ENCODE data around the gene SYT7. TPM values are rescaled to one million over a fixed set of nuclear protein-coding genes. Genes with fewer than 3 reads are reported as not detected.

Gene SYT7
- total and polyA plus RNA-seq, 2 of the 4 experiments (the other 2 are of a cell fraction): under 0.01 to 0.19 TPM

- ChIA-PET POLR2A (ENCODE audit: unreplicated experiment) (no interaction called here), CTCF (interaction anchor here (0.6 to 3.9 kb wide), 6 partner anchors 10 to 111 kb away, joined by 3 to 17 read pairs (median 3); no protein-coding TSS in a partner anchor)
- peak overlapping the region; percentile 1 for H2AFZ ChIP-seq (replicated peaks; ENCODE audit: low read length, poor library complexity)
- no peak overlapping the region for H3K56ac ChIP-seq (ENCODE audit: extremely low read depth, insufficient read depth, low read length)
- dilution Hi-C loops (cut with HindIII; ENCODE audit: low sequenced_read_pairs, unreplicated experiment): no loop called here
- H3K27ac ChIP-seq (ENCODE audit: insufficient read depth, low read length): no peak overlapping the region
- no peaks in the 10 kb centered on the region for H3K9me3 ChIP-seq (ENCODE audit: control insufficient read depth, insufficient read depth, low read length)
- no peak overlapping the region for H3K4me2 ChIP-seq (ENCODE audit: low read depth, low read length)
- H4K8ac ChIP-seq (ENCODE audit: low read depth in 2 of 2, low read length in 2 of 2): no peak overlapping the region
- H3K36me3 ChIP-seq (ENCODE audit: control insufficient read depth, insufficient read depth, low read length): no peaks in the 10 kb centered on the region
- no peak overlapping the region for H3K4ac ChIP-seq (ENCODE audit: low read depth, low read length)
- intact Hi-C loops (cut with micrococcal nuclease): loop anchor here (1.0 to 5.0 kb wide), 4 partner anchors 96 to 182 kb away; no protein-coding TSS in a partner anchor
- no peaks in the 10 kb centered on the region for H3K79me1 ChIP-seq (ENCODE audit: low read depth in 1 of 2, low read length in 2 of 2)
- no peak overlapping the region for H3K14ac ChIP-seq (replicated peaks; ENCODE audit: low read depth, low read length)
- H4K5ac ChIP-seq (ENCODE audit: low read depth, low read length): no peak overlapping the region
- WGBS, 2 experiments (ENCODE audit: extremely low coverage in 2 of 2, insufficient read length in 1 of 2): 70% methylated on average over 2 of the region's 13 CpGs; no CpG with 5 or more reads in 1 of the 2 experiments
- H2BK15ac ChIP-seq (ENCODE audit: low read depth, low read length): no peak overlapping the region
- DNase-seq (peak; percentile 73), ATAC-seq (ENCODE audit: low read depth) (peak; percentile 97)
- no peak overlapping the region for H2BK120ac ChIP-seq (ENCODE audit: low read depth, low read length)
- H3K9me1 ChIP-seq (ENCODE audit: insufficient read depth, low read length): no peaks in the 10 kb centered on the region
- no peak overlapping the region for H4K91ac ChIP-seq (ENCODE audit: insufficient read depth, low read depth, low read length)
- H2AK9ac ChIP-seq (replicated peaks; ENCODE audit: low read depth, low read length, poor library complexity): peak overlapping the region; percentile 20
- H4K20me1 ChIP-seq (ENCODE audit: insufficient read depth, low read length): no peaks in the 10 kb centered on the region
- no peak overlapping the region for H2AK5ac ChIP-seq (ENCODE audit: low read depth, low read length)
- in situ Hi-C loops (cut with MboI; ENCODE audit: low sequenced_read_pairs): loop anchor here (5.0 kb wide), 1 partner anchor 41 kb away; no protein-coding TSS in a partner anchor
- no peak overlapping the region for H2BK5ac ChIP-seq (ENCODE audit: low read depth, low read length, poor library complexity, severe bottlenecking)
- H3K9ac ChIP-seq (ENCODE audit: low read depth, low read length): no peak overlapping the region
- no TSS peak for BruUV-seq (replicated peaks)
- H3K18ac ChIP-seq (ENCODE audit: low read depth, low read length): no peak overlapping the region
- no peak overlapping the region for H3K23ac ChIP-seq (ENCODE audit: low read depth, low read length)
- peaks cover 12% of the 10 kb centered on the region for H3K27me3 ChIP-seq (ENCODE audit: control insufficient read depth, insufficient read depth, low read length)
- no peak overlapping the region for H2BK20ac ChIP-seq (ENCODE audit: low read depth, low read length)
- no peaks in the 10 kb centered on the region for H3K4me1 ChIP-seq (ENCODE audit: control insufficient read depth, insufficient read depth, low read length)
- no peak overlapping the region for H3K4me3 ChIP-seq (ENCODE audit: insufficient read depth, low read depth, low read length)
- TF ChIP-seq CTCF (conservative IDR thresholded peaks at IDR 0.05; ENCODE audit: low read depth, low read length): peak; percentile 92
- TF ChIP-seq, protein P1, sequence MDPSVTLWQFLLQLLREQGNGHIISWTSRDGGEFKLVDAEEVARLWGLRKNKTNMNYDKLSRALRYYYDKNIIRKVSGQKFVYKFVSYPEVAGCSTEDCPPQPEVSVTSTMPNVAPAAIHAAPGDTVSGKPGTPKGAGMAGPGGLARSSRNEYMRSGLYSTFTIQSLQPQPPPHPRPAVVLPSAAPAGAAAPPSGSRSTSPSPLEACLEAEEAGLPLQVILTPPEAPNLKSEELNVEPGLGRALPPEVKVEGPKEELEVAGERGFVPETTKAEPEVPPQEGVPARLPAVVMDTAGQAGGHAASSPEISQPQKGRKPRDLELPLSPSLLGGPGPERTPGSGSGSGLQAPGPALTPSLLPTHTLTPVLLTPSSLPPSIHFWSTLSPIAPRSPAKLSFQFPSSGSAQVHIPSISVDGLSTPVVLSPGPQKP (IDR thresholded peaks at IDR 0.05; ENCODE audit: borderline replicate concordance, low read depth, low read length): no peak
- TF ChIP-seq RCOR1 (IDR thresholded peaks at IDR 0.05; ENCODE audit: insufficient replicate concordance, low read length): no peak
- peak; percentile 95 for TF ChIP-seq SMC3 (IDR thresholded peaks at IDR 0.05; ENCODE audit: low read depth, low read length)
- TF ChIP-seq POLR2A (IDR thresholded peaks at IDR 0.05; ENCODE audit: low read depth, low read length): 0 out of 2 replicates have a peak, but pooled peaks have one; percentile 32
- TF ChIP-seq RAD21 (IDR thresholded peaks at IDR 0.05; ENCODE audit: low read length): peak; percentile 94
These were observed 47.2 kb upstream of the SYT7 start for GRCh38 chr11:61627850-61628661.

All from IMR-90 (cell line).